ENCODE data around the gene UBAC1. TPM values are rescaled to one million over a fixed set of nuclear protein-coding genes. Genes with fewer than 3 reads are reported as not detected.

UBAC1 gene
- total and polyA plus RNA-seq, 9 of the 15 experiments (the other 6 are each of a cell fraction or from before 2014, with no cell fraction given) = 94.0 to 399 (median 228) TPM

- peak; percentile 86 for TF ChIP-seq ARID4B (CRISPR knock-in tag; IDR thresholded peaks at IDR 0.05)
- no peak for TF ChIP-seq ZC3H8 (IDR thresholded peaks at IDR 0.05)
- TF ChIP-seq SUPT5H (IDR thresholded peaks at IDR 0.05) = peak; percentile 58
- no peak for TF ChIP-seq REST (IDR thresholded peaks at IDR 0.05; ENCODE audit: borderline replicate concordance)
- TF ChIP-seq REST (CRISPR knock-in tag; IDR thresholded peaks at IDR 0.05; ENCODE audit: low read depth) = no peak
- TF ChIP-seq CEBPG (CRISPR knock-in tag; IDR thresholded peaks at IDR 0.05) = peak; percentile 46; the same call in 1 of the 2 replicates
- TF ChIP-seq CEBPG (tag; conservative IDR thresholded peaks at IDR 0.05 in 1 of 2, IDR thresholded peaks at IDR 0.05 in 1 of 2) = no peak
- peak; percentile 66; the same call in 1 of the 2 replicates for TF ChIP-seq PHF8 (IDR thresholded peaks at IDR 0.05; ENCODE audit: borderline replicate concordance, low read length)
- peak; percentile 73 for TF ChIP-seq RBBP5 (IDR thresholded peaks at IDR 0.05; ENCODE audit: borderline replicate concordance, insufficient read depth, low read length, poor library complexity, severe bottlenecking)
- peak; percentile 60 for TF ChIP-seq POLR2B (IDR thresholded peaks at IDR 0.05; ENCODE audit: low read depth, partially characterized antibody)
- TF ChIP-seq ILK (tag; IDR thresholded peaks at IDR 0.05; ENCODE audit: borderline replicate concordance, low read depth) = no peak
- peak; percentile 56 for TF ChIP-seq KDM5B (IDR thresholded peaks at IDR 0.05; ENCODE audit: insufficient replicate concordance, low read depth, low read length)
- no peak for TF ChIP-seq MEF2A (IDR thresholded peaks at IDR 0.05; ENCODE audit: control insufficient read depth, low read depth, low read length)
Observed at GRCh38 chr9:135960411-135961276, 529 bp downstream of the UBAC1 start (continued).
